Superior temporal gyrus (tissue), 1 donor: Measurements from ENCODE around the gene MAD1L1.
"Not testable (repeated sequence)": the region's sequence is repeated elsewhere in the genome, so short reads cannot be mapped to it uniquely, and the experiment has no call there.

Experiments
- DNase-seq: peaks from one replicate; pipeline ENCODE4 v3.0.0-alpha.2; 2016; ENCODE audit errors: extremely low spot score

The MAD1L1 gene

DNA sequence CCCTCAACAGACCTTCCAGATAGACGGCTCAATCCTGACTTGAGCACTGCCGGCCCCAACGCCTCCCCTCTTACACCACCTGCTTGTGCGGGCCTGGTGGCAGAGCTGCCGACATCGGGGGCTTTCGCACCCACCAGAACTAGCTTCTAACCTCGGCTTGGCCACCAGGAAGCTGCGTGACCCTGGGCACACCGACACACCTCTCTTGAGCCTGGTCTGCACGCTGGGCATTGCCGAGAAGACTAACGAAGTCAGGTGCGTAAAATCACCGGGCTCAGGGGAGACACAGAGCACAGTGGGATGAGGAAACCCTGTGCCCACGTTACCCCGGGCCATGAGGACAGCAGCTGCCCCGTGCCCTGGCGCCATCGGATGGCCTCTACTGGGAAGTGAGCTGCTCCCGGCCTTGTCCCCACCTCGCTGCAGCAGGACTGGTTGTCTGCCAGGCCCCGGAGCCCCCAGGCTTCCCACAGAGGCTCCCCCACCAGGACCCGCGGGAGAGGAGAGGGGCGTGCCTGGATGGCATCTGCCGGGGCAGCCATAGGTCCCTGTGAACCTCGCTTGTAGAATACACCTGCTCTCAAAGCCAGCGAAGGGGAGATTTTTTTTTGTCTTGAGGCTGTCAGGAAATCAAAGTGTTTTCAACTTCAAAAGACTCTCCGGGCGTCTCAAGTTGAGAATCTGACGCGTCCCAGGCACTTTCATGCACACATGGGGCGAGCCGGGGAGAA lies 408.4 kb downstream of the MAD1L1 start:
- DNase-seq: not testable (repeated sequence)

DNA sequence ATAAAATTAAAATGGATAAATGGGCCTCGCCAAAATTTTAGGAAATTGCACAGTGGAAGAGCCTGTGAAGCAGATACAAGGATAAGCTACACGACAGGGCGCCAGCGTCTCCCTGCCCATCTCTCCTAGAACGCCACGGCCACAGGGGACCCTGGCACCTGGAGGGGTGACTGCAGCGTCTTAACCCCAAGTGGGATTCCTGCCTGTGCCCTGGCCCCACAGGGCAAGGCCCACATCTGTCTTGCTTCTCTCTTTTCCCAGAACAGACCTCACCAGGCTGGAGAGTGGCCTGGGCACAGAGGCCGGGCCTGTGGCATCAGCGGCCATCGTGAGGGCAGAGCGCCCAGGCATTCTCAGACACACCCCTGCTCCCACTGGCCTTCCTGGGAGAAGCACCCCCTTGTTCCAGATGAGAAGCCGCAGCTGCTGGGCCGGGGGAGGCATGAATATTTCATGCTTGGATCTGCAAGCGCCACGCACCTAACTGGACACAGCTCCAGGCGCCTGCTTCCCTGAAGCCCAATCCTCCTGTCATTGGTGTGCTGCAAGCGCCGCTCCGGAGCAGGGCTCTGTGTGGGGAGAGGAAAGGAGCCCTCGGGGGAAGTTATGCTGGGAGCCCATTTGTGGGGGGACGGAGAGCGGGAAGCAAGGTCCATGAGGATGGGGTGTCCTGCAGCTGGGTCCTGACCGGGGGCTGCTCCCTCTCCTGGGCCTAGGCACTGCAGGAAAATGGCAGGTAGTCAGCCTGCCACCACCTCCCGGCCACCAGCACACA lies 409.2 kb downstream of the MAD1L1 start:
- DNase-seq: no peak

DNA sequence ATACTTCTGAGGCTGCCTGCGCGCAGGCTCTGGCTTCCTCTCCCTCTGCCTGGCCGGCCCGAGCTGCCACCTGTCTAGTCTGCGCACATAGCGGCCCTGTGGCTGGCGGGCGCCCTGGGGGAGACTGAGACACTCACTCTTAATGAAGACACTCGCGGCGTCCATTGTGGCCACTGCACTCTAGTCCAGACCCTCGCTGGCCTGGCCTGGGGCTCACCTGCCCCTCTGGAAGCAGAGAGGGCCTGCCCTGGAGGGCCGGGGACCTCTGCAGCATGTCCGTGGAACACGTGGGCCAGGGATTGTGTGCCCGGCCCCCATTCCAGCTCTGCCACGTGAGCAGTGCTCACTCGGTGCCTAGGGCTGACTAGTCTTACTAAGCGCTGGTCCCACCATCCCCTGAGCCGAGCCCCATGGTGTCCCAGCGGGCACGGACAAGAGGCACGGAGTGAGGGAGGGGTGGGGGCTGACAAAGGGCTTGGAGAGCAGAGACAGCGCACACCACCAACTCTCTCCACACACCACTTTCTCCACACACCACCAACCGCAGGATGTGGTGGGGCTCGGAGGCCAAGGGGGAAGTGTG lies 413.4 kb downstream of the MAD1L1 start:
- no peak for DNase-seq

DNA sequence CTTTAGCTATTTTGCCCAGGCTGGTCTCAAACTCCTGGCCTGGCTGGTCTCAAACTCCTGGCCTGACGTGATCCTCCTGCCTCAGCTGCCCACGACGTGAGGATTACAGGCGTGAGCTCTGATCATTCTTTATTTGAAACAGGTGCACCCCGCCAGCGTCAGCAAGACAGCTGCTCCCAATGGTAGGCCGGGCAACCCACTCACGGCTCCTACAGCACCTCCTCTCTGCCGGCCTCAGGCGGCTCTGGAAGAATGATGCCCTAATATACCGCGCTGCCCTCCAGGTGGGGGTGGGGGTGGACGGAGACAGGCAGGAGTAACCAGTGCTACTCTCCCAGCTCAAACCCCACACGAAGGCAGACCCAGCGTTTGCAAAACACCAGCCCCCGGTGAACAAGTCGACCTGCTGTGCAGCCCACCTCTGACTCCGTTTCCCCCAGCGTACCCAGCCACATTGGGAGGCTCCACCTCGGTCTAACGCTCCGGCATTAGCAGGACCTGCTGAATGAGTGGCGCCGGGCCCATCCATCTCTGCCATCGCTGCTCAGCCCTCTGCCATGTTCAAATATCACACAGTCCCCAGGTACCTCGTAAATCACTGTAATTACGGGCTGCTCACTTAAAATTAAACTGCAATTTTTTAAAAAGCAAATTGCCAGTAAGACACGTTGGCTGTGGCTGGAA lies 414.0 kb downstream of the MAD1L1 start:
- DNase-seq: no peak

DNA sequence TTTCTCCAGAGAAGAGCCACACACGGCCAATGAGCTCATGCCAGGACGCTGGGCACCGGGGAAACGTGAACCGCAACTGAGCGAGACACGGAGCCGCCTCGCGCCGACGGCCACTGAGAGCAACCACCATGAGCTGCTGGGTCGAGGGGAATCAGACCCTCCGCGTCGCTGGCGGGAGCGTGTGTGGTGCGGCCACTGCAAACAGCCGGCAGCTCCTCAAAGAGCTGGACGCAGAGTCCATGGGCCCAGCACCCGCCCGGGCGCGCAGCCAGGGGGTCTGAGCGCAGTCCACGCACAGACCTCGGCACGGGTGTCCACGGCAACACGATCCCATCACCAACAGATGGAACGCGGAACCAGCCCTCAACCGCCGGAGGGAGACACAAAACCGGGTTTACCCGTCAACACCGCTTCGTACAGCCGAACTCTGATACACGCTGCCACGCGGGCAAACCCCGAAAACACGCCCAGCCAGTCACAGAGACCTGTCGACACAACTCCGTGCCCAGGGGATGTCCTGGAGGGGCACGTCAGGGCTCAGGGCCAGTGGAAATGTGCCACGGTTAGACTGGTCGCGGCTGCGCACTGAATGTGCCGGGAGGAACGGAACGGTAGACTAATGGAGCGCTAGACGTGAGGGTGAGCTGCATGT lies 415.6 kb downstream of the MAD1L1 start:
- no peak for DNase-seq

DNA sequence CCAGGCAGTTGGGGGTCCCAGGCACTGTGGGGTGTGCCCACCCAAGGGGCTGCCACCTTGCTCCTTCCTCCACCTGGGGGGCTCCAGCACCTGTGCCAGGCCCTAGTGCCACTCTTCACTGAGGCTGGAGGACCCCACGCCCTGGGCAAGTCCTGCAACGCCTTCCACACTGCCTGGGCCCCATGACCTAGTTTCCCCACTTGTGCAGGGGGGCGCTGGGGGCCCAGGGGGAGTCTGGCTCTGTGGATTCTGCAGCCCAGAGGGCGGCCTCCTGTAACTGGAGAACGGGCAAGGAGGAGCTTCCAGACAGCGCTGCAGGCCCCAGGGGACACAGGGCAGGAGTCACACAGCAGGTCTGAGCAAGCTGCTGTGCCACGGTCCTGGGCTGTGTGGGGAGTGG lies 416.3 kb downstream of the MAD1L1 start:
- DNase-seq: not testable (repeated sequence)

DNA sequence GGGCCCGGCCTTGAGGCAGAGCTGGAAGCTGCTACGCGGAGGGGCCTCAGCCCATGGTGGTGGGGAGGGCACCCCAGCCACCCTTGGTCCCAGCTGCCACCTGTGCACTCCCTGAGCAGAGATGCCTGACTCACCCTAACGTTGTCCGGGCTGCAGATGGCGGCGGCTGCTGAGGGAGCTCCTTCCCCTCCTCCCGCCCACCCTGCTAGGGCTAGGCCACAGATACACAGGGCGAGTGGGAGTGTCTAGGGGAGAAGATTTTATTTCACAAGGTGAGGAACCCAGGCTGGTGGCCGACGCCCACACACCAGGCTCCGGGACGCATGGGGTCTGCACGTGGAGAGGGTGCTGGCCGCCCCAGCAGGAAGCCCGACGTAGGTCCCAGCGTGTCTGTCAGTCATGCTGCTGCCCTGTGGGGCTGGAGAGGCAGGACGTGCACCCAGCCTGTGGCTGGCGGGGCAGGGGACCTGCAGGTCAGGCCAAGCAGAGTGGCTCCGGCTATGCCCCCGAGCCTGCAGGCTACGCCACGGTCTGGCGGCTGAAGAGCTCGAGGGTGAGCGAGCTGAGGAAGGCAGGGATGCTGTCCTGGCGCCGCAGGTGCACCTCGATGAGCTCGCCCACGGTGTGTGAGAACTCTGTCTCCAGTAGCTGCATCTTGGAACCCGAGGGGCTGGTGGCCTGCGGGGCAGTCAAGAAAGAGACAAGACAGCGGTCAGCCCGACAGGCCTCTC lies 417.0 kb downstream of the MAD1L1 start:
- not testable (repeated sequence) for DNase-seq

DNA sequence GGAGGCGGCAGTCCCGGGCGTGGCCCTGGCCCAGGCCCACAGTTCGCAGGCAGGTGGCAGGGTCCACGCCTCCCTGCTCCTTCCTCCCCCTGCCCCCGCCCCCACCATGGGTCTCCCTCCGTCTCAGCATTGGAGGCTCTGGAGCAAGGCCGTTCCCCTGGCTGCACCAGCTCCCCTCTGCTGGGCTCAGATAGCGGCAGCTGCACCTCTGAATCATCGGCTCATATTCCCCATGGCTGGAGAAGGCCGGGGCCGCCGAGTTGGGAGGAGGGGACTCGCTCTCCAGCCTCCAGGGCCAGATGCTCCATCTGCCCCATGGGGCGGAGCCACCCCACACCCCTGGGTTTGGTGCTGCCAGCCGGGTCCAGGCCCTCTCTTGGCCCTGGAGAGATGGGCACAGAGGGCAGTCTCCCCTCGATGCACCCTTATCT lies 417.7 kb downstream of the MAD1L1 start:
- DNase-seq: no peak

DNA sequence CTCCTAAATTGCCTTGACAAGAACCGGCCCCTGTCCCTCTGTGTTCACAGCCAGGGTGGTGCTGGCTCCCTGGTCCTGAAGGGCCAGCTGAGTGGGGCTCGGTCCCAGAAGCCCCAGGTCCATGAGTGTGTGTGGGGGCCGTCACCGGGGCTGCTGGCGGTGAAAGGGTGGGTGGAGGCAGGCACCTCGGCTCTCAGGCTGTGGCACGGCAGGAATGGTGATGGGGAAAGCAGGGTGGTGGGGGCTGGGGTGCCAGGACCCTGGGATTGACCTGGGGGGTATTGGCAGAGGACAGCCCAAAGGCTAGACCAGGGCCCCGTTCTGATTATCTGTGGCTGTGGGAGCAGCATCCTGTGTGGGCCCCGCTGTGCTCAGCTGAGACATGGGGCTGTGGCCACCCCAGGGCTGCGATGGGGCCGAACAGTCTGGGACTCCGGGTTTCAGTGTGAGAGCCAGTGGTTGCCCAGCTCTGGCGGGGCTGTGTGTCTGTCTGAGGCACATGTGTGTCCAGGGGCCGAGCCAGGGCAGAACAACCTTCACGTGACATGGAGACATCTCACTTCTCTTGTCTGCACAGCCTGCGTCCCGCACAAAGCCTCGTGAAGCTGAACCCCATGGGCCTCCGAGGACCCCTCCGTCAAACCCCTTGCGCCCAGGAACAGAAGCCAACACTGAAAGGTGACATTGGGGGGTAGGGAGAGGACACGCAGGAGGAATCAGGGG lies 418.5 kb downstream of the MAD1L1 start:
- no peak for DNase-seq

DNA sequence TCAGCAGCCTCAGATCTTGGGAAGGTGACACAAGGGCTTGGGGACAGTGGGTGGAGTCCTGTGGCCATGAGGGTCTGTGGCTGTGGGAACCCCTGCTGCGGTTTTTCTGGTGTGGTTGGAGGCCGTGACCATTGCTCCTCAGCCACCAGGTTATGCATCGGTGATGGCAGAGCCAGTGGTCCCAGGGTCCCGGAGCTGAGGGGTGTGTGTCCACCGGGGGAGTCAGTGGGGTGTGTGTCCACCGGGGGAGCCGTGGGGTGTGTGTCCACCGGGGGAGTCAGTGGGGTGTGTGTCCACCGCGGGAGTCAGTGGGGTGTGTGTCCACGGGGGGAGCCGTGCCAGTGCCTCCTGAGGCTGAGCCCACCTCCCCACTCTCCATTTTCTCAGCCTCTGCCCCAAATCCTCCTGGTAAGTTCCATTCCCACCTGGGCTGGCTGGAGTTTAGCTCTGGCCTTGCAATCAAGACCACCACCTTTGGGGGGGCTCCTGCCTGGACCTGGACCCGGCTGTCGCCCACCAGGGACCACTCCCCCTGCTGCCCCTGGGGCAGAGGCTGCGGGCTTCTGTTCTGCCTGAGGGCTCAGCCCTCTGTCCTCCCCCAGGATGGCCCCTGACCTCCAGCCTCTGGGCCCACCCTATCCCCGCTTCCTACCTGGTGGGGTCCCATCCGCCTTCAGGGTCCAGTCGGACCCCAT lies 419.2 kb downstream of the MAD1L1 start:
- DNase-seq: no peak

DNA sequence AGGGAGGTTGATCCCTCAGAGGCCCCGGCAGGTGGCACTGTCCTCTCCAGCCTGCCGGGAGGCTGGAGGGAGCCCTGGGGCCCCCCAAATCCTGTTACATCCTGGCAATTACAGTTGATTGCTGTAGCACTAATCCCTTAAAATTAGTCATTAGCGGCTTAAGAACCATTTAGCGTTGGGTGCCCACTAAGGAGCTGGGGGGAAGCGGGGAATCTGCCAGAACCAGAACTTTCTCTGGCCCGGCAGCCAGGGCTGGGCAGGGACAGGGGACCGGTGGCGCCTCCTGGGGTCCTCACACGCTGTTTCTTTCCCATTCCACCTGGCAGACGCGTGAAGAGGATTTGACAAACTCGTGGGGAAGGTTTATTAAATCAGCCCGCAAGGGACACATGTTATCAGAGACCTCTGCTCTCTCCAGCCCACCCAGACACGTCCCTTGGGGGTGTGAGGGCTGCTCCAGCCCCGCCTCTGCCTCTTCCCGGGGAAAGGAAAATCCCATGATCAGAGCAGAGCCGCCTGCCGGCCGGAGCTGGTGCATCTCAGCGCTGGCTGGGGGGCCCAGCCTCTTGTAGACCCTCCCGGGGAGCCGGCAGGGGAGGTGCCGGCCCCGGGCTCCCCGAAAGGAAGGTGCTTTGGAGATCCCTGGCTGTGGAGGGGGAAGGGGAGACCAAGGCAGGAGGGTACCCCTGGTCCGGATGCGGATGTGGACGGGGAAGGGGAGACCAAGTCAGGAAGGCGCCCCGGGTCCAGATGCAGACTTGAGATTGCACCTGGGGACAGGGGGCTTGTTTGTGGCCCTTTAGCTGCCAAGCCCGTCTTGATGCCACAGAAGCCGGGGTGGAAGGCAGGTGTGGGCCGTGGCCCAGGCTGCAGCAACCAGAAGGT lies 420.0 kb downstream of the MAD1L1 start:
- no peak for DNase-seq

DNA sequence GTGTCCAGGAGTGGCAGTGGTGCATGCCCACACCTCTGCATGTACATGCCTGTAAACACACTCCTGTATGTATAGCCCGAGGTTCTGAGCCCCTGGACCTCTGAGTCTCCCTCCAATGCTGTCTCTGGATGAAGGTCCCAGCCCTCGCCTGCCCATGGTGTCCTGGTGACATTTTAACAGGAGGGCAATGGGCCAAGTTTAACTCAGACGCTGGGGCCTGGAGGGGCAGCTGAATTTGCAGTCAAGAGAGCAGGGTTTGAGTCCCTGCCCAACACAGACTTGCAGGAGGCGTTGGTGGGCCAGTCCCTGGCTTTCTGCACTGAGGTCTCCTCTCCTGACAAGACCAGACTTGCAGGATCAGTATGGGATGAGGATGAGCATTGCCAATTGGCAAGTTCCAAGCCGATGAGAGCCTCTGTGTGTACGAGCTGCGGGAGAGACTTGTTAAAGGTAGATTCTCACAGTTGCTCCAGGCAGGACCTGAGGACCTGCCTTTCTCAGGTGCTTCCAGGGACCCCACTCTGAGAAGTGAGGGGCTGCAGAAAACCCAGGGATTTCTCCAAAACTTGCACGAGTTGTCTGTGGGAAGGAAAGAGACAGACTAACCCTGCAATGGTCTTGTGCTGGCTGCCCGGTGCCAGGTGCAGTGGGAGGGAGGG lies 420.8 kb downstream of the MAD1L1 start:
- no peak for DNase-seq

DNA sequence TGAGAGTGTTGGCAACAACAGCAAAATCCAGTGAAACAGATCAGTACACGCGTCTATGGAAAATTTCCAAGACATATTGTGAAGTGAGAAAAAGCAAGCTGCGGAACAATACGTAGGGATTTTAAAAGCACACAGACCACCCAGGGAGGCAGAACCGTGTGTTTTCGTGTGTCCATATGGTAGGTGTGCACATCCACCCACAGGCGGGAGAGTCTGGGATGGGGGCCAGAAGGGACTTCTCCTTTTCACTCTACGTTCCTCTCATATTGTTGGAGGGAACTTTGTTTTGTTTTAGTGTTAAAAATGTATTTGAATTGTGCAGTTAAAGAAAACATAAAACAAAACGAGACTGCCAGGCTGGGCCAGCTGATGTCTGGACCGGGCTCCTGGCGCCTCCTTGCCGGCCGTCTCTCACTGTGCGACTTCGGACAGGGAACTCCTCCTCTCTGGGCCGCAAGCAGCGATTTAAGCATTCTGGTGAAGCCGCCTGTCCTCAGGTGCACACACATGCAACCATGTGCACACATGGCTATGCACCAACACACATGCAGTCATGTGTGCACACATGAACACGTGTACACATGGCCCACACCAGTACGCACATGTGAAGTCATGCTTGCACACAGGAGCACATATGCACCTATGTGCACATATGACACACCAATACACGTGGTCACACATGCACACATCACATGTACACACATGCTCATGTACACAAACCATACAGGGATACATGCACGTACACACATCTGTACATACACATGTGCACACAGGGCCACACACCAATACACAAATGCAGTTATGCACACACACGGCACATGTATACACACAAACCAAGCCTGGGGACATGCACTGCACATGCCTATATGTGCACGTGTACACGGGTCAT lies 421.5 kb downstream of the MAD1L1 start:
- peak; percentile 24 for DNase-seq

DNA sequence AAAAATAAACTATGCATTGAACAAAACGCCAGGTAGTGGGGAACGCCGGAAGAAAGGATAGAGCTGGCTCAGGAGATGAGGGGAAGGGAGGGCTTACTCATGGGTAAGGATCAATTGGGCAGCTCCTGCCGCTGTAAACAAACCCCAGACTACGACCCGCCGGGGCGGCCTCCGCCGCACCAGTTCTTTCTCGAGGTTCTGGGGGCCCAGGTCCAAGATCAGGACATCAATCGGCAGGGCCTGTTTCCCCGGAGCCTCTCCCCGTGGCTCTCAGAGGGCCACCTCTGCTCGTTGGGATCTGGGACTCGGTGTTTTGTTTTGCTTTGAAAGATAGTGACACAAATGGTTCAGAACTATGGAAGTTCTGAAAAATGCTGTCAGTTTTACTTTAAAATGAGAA lies 422.2 kb downstream of the MAD1L1 start:
- DNase-seq: no peak

DNA sequence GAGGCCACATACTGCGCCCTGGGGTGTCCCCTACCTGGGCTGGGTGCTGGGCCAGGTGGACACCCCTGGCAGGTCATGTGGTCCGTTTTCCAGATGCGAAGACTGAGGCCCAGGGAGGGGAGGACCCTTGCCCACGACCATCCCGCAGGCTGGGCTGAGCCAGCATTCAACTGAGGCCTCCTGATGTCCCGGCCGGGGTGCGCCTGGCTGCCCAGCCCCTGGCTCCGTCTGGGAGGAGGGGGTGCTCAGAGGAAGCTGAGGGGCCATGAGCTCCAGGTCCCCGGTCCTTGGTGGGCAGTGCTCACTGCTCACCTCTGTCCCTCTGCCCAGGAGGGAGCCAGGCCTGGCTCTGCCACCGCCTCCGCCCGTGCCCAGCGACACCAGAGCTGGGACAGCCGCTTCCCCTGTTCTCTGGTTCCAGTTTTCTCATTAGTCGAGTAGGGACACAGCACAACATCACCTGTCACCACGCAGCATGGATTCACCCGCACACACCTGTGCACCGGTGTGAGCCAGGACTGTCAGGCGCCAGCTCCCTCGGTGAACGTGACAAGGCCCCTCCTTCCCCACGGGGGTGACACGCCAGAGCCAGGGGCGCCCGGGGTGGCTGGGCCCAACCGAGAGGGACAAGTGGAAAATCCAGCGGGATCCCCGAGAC lies 423.0 kb downstream of the MAD1L1 start:
- DNase-seq: no peak

DNA sequence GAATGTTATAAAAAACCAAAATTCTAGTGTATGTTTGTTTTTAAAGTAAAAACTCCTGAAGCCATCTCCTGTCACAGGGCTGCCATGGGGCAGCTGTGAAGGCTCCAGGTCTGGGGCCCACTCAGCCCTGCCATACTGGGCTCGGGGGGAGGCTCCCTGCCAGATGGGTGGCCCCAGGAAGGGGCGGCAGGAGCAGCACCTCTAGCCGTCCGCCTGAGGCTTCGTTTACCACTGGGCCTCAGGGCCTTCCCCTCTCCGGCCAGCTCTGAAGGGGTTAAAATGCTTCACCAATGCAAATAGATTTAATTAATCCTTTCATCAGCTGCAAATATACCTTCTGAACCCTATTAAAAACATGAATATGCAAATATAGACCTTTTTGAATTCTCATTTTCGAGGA lies 423.7 kb downstream of the MAD1L1 start:
- no peak for DNase-seq
